Upper lobe of left lung (tissue), 6 donors: ENCODE measurements around the gene LRP1B. TPM values are rescaled to one million over a fixed set of nuclear protein-coding genes. Genes with fewer than 3 reads are reported as not detected.

Experiments used
- ATAC-seq, 2 donors: fragments of 200-7000 bp; cut with Tn5 transposase; one replicate each; pipeline ENCODE4 v1.9.1; 2022; ENCODE audit warnings: mild to moderate bottlenecking in 2 of 2, moderate library complexity in 2 of 2; ENCODE audit not compliant: low FRiP score in 2 of 2
- DNase-seq, 2 donors: peaks; one replicate each; pipeline ENCODE4 v3.0.0-alpha.2; 2019 to 2020
- H3K27ac ChIP-seq, 4 donors: fragments of 200-600 bp; sonication (generic); one replicate each; pipeline ENCODE4 v1.5.1; 2016 to 2019
- H3K27me3 ChIP-seq, 4 donors: fragments of 200-600 bp; sonication (generic); one replicate each; pipeline ENCODE4 v1.5.1; 2017 to 2019
- H3K36me3 ChIP-seq, 4 donors: fragments of 200-600 bp; sonication (generic); one replicate each; pipeline ENCODE4 v1.5.1; 2016 to 2019
- H3K4me1 ChIP-seq, 4 donors: fragments of 200-600 bp; sonication (generic); one replicate each; pipeline ENCODE4 v1.5.1; 2018 to 2019
- H3K4me3 ChIP-seq, 4 donors: fragments of 200-600 bp; sonication (generic); one replicate each; pipeline ENCODE4 v1.5.1; 2017 to 2019; ENCODE audit warnings: mild to moderate bottlenecking in 2 of 4, moderate library complexity in 1 of 4
- H3K9me3 ChIP-seq, 4 donors: fragments of 200-600 bp; sonication (generic); one replicate each; pipeline ENCODE4 v1.5.1; 2018 to 2019
- EP300 ChIP-seq, 4 donors: sonication (generic); formaldehyde crosslinking; IDR thresholded peaks; one replicate each; pipeline ENCODE4 v1.5.1; 2017; ENCODE audit warnings: antibody characterized with exemption in 4 of 4, control low read depth in 2 of 4
- POLR2A ChIP-seq, 4 donors: fragments of 450-650 bp; IDR thresholded peaks; one replicate each; pipeline ENCODE4 v1.5.1; 2016 to 2017; ENCODE audit warnings: antibody characterized with exemption in 4 of 4, mild to moderate bottlenecking in 2 of 4
- POLR2AphosphoS5 ChIP-seq, 2 donors: sonication (generic); formaldehyde crosslinking; IDR thresholded peaks; one replicate each; pipeline ENCODE4 v1.5.1; 2017; ENCODE audit warnings: antibody characterized with exemption in 2 of 2
- WGBS, 2 donors: methylation state at CpG; one replicate each; pipeline ENCODE4 v1.1.5; 2017 to 2018; 5-methylcytosine and 5-hydroxymethylcytosine counted together
- total RNA-seq, 6 donors: library from RNA; depleted of rRNA in 4 of 6; stranded (reverse); fragments of >200 nt in 4 of 6; gene quantifications; one replicate each; pipeline versions ENCODE4 v1.1.0 to v1.2.1, GENCODE V29; 2016 to 2021
- TF ChIP-seq, protein P1 (sequence below), 6 experiments: fragments of 450-650 bp in 4 of 6; fragments of 200-600 bp in 2 of 6; sonication (generic) in 2 of 6; IDR thresholded peaks; one replicate each; pipeline ENCODE4 v1.5.1; 2016 to 2019; ENCODE audit warnings: antibody characterized with exemption in 6 of 6
- donor health status: DM: no; HTN: no; CAD: no; lungs with moderate emphysema.
- donor health status: DM: no; HTN: yes; CAD: no; lungs with severe emphysema.

LRP1B gene
- total RNA-seq, 6 donors from 2014 or later: under 0.01 to 0.46 (median 0.11) TPM

DNA sequence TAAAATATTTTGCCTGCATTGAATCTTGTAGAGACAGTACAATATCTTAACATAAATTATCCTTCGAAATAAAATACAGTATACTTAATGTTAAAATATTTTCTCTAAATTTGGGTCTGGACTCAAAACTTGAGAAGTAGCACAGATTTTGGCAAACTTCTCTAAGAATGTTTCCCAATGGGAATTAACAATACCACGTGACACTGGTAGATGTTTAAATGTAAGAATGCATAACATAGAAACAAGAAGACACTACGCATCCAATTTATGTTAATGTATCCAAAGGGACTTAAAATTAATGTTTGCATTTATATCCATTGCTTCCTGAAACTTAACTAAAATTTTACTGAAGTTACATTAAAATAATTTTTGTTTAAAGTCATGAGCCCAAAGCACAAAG is 1460.9 kb downstream of the LRP1B start:
- 82 to 83% methylated on average over 3 of the region's 3 CpGs for WGBS, 2 donors
- TF ChIP-seq POLR2AphosphoS5 (IDR thresholded peaks at IDR 0.05) (no peak), EP300 (IDR thresholded peaks at IDR 0.05) (no peak), POLR2A (IDR thresholded peaks at IDR 0.05) (no peak)
- TF ChIP-seq, protein P1, sequence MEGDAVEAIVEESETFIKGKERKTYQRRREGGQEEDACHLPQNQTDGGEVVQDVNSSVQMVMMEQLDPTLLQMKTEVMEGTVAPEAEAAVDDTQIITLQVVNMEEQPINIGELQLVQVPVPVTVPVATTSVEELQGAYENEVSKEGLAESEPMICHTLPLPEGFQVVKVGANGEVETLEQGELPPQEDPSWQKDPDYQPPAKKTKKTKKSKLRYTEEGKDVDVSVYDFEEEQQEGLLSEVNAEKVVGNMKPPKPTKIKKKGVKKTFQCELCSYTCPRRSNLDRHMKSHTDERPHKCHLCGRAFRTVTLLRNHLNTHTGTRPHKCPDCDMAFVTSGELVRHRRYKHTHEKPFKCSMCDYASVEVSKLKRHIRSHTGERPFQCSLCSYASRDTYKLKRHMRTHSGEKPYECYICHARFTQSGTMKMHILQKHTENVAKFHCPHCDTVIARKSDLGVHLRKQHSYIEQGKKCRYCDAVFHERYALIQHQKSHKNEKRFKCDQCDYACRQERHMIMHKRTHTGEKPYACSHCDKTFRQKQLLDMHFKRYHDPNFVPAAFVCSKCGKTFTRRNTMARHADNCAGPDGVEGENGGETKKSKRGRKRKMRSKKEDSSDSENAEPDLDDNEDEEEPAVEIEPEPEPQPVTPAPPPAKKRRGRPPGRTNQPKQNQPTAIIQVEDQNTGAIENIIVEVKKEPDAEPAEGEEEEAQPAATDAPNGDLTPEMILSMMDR (IDR thresholded peaks at IDR 0.05): no peak
- Histone ChIP-seq H3K4me3 (no peak overlapping the region), H3K4me1 (no peaks in the 10 kb centered on the region), H3K27ac (no peak overlapping the region), H3K27me3 (no peaks in the 10 kb centered on the region), H3K36me3 (no peaks in the 10 kb centered on the region), H3K9me3 (no peaks in the 10 kb centered on the region)
- no peak for DNase-seq
- ATAC-seq: no peak

DNA sequence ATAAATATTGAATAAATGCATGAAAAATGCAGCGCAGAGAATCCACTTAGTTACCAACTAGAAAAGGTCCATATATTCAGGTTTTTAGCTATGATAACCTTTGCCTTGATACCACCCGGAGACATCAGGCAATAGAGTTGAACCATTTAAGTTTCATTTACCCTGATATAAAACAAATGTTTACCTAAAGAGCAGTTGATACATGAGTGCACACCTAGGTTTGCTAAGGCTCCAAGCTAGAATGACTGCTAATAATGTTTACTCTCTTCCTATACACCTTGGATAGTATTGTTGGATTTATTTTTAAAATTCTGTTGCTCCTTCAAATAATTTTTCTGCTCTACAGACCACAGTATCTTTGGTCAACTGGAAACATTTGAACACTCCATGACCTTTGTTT is 1463.6 kb downstream of the LRP1B start:
- no peak for DNase-seq
- Histone ChIP-seq H3K27me3 (no peaks in the 10 kb centered on the region), H3K4me1 (no peaks in the 10 kb centered on the region), H3K36me3 (no peaks in the 10 kb centered on the region), H3K27ac (no peak overlapping the region), H3K9me3 (no peaks in the 10 kb centered on the region), H3K4me3 (no peak overlapping the region)
- WGBS, 2 donors: 77 to 81% methylated on average over 2 of the region's 2 CpGs
- TF ChIP-seq, protein P1 (IDR thresholded peaks at IDR 0.05): no peak
- no peak for TF ChIP-seq EP300 (IDR thresholded peaks at IDR 0.05)
- TF ChIP-seq POLR2A (IDR thresholded peaks at IDR 0.05): no peak
- no peak for TF ChIP-seq POLR2AphosphoS5 (IDR thresholded peaks at IDR 0.05)
- no peak for ATAC-seq

DNA sequence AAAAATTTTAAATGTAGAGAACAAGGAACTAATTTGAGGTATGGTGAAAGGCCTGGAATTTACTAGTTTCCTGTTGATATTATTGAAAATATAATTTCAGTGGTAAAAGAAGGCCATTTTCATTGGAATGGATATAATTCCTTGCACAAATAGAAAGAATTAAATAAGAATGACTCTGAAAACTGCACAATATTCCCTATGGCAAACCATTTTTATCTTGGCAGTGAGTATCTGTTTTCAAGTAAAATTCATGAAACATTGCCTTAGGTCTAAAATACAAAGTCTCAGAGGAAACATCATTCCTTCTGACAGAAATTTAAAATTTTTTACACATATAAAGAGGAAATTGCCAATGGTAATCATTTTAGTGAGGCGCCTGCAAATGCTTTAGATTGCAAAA is 1468.3 kb downstream of the LRP1B start:
- WGBS, 2 donors: 91 to 98% methylated on average over 1 of the region's 1 CpG

DNA sequence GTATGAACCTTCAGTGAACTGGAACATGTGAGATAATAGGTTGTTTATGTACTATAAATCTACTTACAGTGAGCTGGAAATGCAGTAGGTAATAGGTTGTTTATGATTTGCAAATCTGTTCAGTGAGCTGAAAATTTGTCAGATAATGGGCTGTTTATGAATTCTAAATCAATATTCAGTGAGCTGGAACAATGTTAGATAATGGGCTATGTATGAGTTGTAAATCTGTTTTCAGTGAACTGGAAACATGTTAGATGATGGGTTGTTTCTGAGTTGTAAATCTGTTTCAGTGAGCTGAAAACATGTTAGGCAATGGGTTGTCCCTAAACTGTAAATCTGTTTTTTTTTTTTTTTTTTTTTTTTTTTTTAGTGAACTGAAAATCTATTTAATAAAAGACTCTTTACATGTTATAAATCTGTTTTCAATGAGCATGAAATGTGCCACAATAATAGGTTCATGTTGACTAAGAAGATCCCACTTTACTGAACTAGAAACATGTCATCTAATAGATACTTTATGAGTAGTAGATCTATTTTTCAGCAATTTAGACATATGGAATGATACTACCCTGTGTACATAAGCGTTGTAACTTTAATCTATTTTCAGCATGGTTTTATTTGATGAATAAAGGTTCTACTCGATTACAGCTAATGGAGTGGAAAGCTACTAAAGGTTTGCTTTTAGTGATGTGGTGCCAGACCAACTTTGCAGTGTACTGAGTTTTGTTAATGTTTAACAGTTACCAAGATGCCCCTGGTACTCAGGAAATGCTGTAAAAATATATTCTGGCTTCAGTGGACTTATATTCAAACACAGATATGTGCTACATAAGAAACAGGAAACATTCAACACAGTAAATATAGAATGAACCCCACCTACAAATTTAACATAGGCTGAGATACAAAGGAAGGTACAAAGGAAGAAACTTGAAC is 1471.8 kb downstream of the LRP1B start:
- no peak for ATAC-seq
- no peaks in the 10 kb centered on the region for H3K9me3 ChIP-seq
- no peaks in the 10 kb centered on the region for H3K4me1 ChIP-seq
- no peak overlapping the region for H3K4me3 ChIP-seq
- H3K27ac ChIP-seq: no peak overlapping the region
- H3K27me3 ChIP-seq: no peaks in the 10 kb centered on the region
- no peak for TF ChIP-seq POLR2AphosphoS5 (IDR thresholded peaks at IDR 0.05)
- no peak for TF ChIP-seq EP300 (IDR thresholded peaks at IDR 0.05)
- TF ChIP-seq POLR2A (IDR thresholded peaks at IDR 0.05): no peak
- TF ChIP-seq, protein P1 (IDR thresholded peaks at IDR 0.05): no peak
- H3K36me3 ChIP-seq: no peaks in the 10 kb centered on the region
- DNase-seq: no peak
- WGBS, 2 donors: 55 to 61% methylated on average over 2 of the region's 2 CpGs

More for the DNA sequence above, 1468.3 kb downstream of the LRP1B start:
- no peak overlapping the region for H3K4me3 ChIP-seq
- ATAC-seq (no peak), DNase-seq (no peak)
- H3K36me3 ChIP-seq: no peaks in the 10 kb centered on the region
- TF ChIP-seq, protein P1 (IDR thresholded peaks at IDR 0.05): no peak
- TF ChIP-seq EP300 (IDR thresholded peaks at IDR 0.05) (no peak), POLR2A (IDR thresholded peaks at IDR 0.05) (no peak), POLR2AphosphoS5 (IDR thresholded peaks at IDR 0.05) (no peak)
- no peak overlapping the region for H3K27ac ChIP-seq
- H3K4me1 ChIP-seq: no peaks in the 10 kb centered on the region
- no peaks in the 10 kb centered on the region for H3K9me3 ChIP-seq
- H3K27me3 ChIP-seq: no peaks in the 10 kb centered on the region
